A673 (cell line): ENCODE measurements around the gene GPATCH11. TPM values are rescaled to one million over a fixed set of nuclear protein-coding genes. Genes with fewer than 3 reads are reported as not detected.

Experiments
- BruUV-seq: library from RNA; stranded (reverse); fragments of 400-500 nt; replicated peaks from 2 replicates; lab custom pipeline; 2021; lab: Mats Ljungman, UMichigan
- CTCF ChIA-PET: fragments of 300-600 bp; sonication (Branson Sonifier 250); formaldehyde crosslinking; loops from one replicate; lab custom pipeline; 2022; ENCODE audit warnings: antibody characterized with exemption; lab: Charles Lee
- POLR2A ChIA-PET: fragments of 300-600 bp; sonication (Branson Sonifier 250); formaldehyde crosslinking; loops from one replicate; lab custom pipeline; 2022; ENCODE audit warnings: antibody characterized with exemption; ENCODE audit not compliant: low non-redundant PET; lab: Charles Lee
- DNase-seq: peaks from one replicate; pipeline ENCODE4 v3.0.0-alpha.2; 2015; ENCODE audit warnings: low spot score
- H3K27ac ChIP-seq: fragments of 200-600 bp; sonication (generic); 2 replicates; pipeline ENCODE4 v1.5.1; 2016; ENCODE audit warnings: mixed run types, low read depth, mild to moderate bottlenecking, mixed read lengths, antibody characterized with exemption, low read length; ENCODE audit not compliant: poor library complexity, severe bottlenecking
- H3K27me3 ChIP-seq: fragments of 200-600 bp; sonication (generic); replicated peaks from 2 replicates; pipeline ENCODE4 v1.6.1; 2017; ENCODE audit warnings: mixed run types, low read depth, mild to moderate bottlenecking, mixed read lengths, antibody characterized with exemption, low read length; ENCODE audit not compliant: insufficient read depth, poor library complexity
- H3K36me3 ChIP-seq: fragments of 200-600 bp; sonication (generic); 2 replicates; pipeline ENCODE4 v1.6.1; 2016; ENCODE audit warnings: mixed run types, mild to moderate bottlenecking, mixed read lengths, antibody characterized with exemption, low read length; ENCODE audit not compliant: insufficient read depth, poor library complexity, severe bottlenecking
- H3K4me1 ChIP-seq: fragments of 200-600 bp; sonication (generic); 2 replicates; pipeline ENCODE4 v1.6.1; 2017; ENCODE audit warnings: mixed run types, mild to moderate bottlenecking, mixed read lengths, antibody characterized with exemption, low read length; ENCODE audit not compliant: insufficient read depth, poor library complexity, severe bottlenecking
- H3K4me3 ChIP-seq: fragments of 200-600 bp; sonication (generic); 2 replicates; pipeline ENCODE4 v1.5.1; 2016; ENCODE audit warnings: low read depth, mixed run types, mild to moderate bottlenecking, mixed read lengths, low read length; ENCODE audit not compliant: poor library complexity, severe bottlenecking
- H3K9me3 ChIP-seq: fragments of 200-600 bp; sonication (generic); 2 replicates; pipeline ENCODE4 v1.6.1; 2016; ENCODE audit warnings: mixed run types, low read depth, mild to moderate bottlenecking, mixed read lengths, antibody characterized with exemption, low read length; ENCODE audit not compliant: poor library complexity, severe bottlenecking
- CTCF ChIP-seq: fragments of 300-800, 200-600 bp; sonication (generic); conservative IDR thresholded peaks from 2 replicates; pipeline ENCODE4 v1.5.1; 2017; ENCODE audit warnings: low read depth, mild to moderate bottlenecking, antibody characterized with exemption, low read length, moderate library complexity, mixed read lengths
- EZH2 ChIP-seq: fragments of 200-600 bp; sonication (generic); IDR thresholded peaks from 2 replicates; pipeline ENCODE4 v1.6.1; 2017; ENCODE audit warnings: borderline replicate concordance, low read depth, mild to moderate bottlenecking, mixed read lengths, antibody characterized with exemption, low read length; ENCODE audit not compliant: poor library complexity, severe bottlenecking
- intact Hi-C: fragments of 100-400 bp; cut with micrococcal nuclease; formaldehyde crosslinking; loops from one replicate; pipeline ENCODE4 v1.10.0; 2022; ENCODE audit not compliant: unreplicated experiment
- total RNA-seq: library from RNA; stranded (reverse); gene quantifications from 2 replicates; pipeline ENCODE4 v1.2.3, GENCODE V29; 2021

Gene GPATCH11
- total RNA-seq, 1 experiment from 2014 or later, result 15.6 TPM

- peaks cover 29% of the 10 kb centered on the region for H3K36me3 ChIP-seq
- CTCF ChIA-PET, result no interaction called here
- TF ChIP-seq EZH2 (no peak), CTCF (no peak)
- H3K27me3 ChIP-seq, result no peaks in the 10 kb centered on the region
- H3K4me3 ChIP-seq, result no peak overlapping the region
- intact Hi-C loops, result no loop called here
- H3K27ac ChIP-seq, result no peak overlapping the region
- no peaks in the 10 kb centered on the region for H3K9me3 ChIP-seq
- peaks cover 12% of the 10 kb centered on the region for H3K4me1 ChIP-seq
- POLR2A ChIA-PET, result no interaction called here
- no peak for DNase-seq
- no TSS peak for BruUV-seq
Observed at GRCh38 chr2:37146062-37146461, 61.7 kb downstream of the GPATCH11 start.

- Histone ChIP-seq H3K4me3 (no peak overlapping the region), H3K4me1 (peaks cover 18% of the 10 kb centered on the region), H3K9me3 (no peaks in the 10 kb centered on the region), H3K27ac (no peak overlapping the region), H3K27me3 (no peaks in the 10 kb centered on the region), H3K36me3 (peaks cover 26% of the 10 kb centered on the region)
- ChIA-PET POLR2A (no interaction called here), CTCF (no interaction called here)
- intact Hi-C loops, result no loop called here
- DNase-seq, result no peak
- no TSS peak for BruUV-seq
- no peak for TF ChIP-seq CTCF
- TF ChIP-seq EZH2, result no peak
Observed at GRCh38 chr2:37148325-37148724, 64.0 kb downstream of the GPATCH11 start.

Other genes starting within 250 kb of the GPATCH11 start
- gene STRN, start 118.0 kb upstream of the GPATCH11 start, total RNA-seq, result 36.1 TPM in 2 replicates
- 13.1 and 15.0 TPM in 2 replicates for gene HEATR5B, start 146 bp upstream of the GPATCH11 start, total RNA-seq
- 64.4 and 68.4 TPM in 2 replicates for gene EIF2AK2, start 72.5 kb downstream of the GPATCH11 start, total RNA-seq
- not detected in 2 replicates for gene SULT6B1, start 104.2 kb downstream of the GPATCH11 start, total RNA-seq
- gene CEBPZOS, start 112.0 kb downstream of the GPATCH11 start, total RNA-seq, result 56.9 and 61.8 TPM in 2 replicates
- gene CEBPZ, start 147.1 kb downstream of the GPATCH11 start, total RNA-seq, result 90.1 and 98.9 TPM in 2 replicates
- 21.1 and 25.0 TPM in 2 replicates for gene NDUFAF7, start 147.1 kb downstream of the GPATCH11 start, total RNA-seq
- gene PRKD3, start 240.3 kb downstream of the GPATCH11 start, total RNA-seq, result 53.1 and 54.9 TPM in 2 replicates